Esophagus muscularis mucosa (tissue), 3 donors: Measurements from ENCODE around the gene FHOD1.

Experiments used
- POLR2A ChIP-seq: fragments of 450-650 bp; IDR thresholded peaks from one replicate; pipeline ENCODE4 v1.6.1; 2017; ENCODE audit warnings: antibody characterized with exemption, moderate library complexity, mild to moderate bottlenecking, low read depth
- TF ChIP-seq, protein P1 (sequence below), 3 experiments: fragments of 200-600 bp in 2 of 3; fragments of 450-650 bp in 1 of 3; sonication (generic) in 2 of 3; IDR thresholded peaks; one replicate each; pipeline ENCODE4 v1.5.1; 2017 to 2019; ENCODE audit warnings: antibody characterized with exemption in 3 of 3, mild to moderate bottlenecking in 2 of 3, moderate library complexity in 1 of 3

DNA sequence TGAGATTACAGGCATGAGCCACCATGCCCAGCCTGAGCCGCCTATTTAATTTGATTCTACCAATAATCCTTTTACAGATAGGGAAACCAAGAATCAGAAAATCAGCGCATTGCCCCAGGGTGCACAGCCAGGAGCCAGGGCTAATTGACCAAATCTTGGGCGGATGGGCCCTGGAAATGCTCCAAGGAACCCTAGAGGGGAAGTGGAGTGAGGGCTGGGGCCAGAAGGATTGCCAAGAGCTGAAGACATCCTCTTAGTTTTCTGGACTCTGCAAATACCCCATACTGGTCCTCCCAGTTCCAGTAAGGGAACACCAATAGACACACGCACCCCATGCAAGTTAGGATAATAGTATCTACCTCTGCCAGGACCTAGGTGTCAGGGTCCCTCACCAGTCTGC, 3.8 kb downstream of the FHOD1 start:
- TF ChIP-seq, protein P1, sequence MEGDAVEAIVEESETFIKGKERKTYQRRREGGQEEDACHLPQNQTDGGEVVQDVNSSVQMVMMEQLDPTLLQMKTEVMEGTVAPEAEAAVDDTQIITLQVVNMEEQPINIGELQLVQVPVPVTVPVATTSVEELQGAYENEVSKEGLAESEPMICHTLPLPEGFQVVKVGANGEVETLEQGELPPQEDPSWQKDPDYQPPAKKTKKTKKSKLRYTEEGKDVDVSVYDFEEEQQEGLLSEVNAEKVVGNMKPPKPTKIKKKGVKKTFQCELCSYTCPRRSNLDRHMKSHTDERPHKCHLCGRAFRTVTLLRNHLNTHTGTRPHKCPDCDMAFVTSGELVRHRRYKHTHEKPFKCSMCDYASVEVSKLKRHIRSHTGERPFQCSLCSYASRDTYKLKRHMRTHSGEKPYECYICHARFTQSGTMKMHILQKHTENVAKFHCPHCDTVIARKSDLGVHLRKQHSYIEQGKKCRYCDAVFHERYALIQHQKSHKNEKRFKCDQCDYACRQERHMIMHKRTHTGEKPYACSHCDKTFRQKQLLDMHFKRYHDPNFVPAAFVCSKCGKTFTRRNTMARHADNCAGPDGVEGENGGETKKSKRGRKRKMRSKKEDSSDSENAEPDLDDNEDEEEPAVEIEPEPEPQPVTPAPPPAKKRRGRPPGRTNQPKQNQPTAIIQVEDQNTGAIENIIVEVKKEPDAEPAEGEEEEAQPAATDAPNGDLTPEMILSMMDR (IDR thresholded peaks at IDR 0.05): no peak
- no peak for TF ChIP-seq POLR2A
